HL-60/S4 (cell line): ENCODE data around the gene UQCRHL.

Experiments used
- in situ Hi-C: fragments of 300-500 bp; cut with MboI; formaldehyde crosslinking; loops from 2 replicates; pipeline ENCODE4 v1.14.3; 2022; ENCODE audit warnings: low sequenced_read_pairs

The UQCRHL gene

DNA sequence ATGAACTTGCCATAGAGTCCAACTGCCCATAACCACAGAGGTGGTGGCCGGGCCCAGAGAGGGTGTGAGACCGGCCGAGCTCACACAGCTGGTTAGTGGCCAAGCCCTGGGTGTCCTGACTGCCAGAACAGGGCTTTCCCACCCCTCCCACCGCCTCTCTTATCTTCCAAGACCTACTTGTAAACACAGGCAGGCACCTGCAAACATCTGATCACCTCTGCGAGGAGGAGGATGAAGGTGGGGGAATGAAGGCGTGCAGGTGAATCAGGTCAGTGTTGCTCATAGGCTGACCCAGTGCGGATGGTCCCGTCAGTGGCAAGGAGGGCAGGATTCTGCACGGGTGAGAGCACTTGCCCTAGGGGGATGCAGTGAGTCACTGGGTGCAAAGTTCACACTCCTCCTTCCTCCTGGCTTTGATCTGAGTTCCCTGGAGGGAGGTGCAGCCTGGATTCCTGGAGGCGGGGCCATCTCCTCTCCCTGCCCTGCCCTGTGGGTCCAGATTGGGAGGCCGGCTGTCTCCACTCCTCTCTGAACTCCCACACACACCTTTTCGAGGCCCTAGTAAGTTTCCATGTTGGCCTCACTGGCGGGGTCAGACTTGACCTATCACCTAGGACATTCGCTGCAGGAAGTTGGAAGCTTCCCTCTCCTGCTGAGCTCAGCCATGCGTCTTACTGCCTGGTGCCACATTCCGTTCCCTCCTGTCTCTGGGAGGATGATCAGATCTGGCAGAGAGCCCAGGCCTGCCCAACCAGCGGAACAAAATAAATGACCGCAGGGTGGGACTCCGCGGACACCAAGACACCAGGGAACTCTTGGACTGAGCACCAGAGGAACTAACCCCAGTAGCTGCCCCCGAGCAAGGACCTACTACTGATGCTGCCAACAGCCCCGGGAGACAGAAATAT, 7.3 kb downstream of the UQCRHL start:
- in situ Hi-C loops: loop anchor here (25.0 kb wide), 2 partner anchors 187 to 387 kb away; partner anchors contain the start of gene ZBTB17

GRCh38 chr1:15799004-15799867, 8.2 kb downstream of the UQCRHL start:
- in situ Hi-C loops: no loop called here

DNA sequence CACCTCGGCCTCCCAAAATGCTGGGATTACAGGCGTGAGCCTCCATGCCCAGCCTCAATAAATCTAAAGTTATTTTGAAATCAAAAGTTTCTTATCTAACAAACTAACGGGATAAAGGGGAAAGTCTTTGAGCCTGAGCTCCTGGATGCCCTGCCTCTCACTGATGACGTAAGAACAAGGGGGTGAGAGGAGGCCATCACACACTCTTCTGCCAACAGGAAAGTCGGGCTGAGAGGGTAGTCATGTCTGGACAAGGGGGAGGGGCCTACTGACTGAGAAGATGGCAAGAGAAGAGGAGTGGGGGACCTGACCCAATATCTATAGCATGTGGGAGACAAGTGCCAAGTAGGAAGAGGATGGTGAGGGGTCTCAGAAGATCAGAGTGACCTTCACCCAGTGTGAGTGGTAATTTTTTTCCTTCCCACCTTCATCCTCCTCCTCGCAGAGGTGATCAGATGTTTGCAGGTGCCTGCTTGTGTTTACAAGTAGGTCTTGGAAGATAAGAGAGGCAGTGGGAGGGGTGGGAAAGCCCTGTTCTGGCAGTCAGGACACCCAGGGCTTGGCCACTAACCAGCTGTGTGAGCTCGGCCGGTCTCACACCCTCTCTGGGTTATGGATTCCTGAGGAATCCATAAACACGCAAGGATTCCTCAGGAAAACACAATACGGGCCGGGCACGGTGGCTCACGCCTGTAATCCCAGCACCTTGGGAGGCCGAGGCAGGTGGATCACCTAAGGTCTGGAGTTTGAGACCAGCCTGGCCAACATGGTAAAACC, 9.6 kb downstream of the UQCRHL start:
- in situ Hi-C loops: no loop called here

DNA sequence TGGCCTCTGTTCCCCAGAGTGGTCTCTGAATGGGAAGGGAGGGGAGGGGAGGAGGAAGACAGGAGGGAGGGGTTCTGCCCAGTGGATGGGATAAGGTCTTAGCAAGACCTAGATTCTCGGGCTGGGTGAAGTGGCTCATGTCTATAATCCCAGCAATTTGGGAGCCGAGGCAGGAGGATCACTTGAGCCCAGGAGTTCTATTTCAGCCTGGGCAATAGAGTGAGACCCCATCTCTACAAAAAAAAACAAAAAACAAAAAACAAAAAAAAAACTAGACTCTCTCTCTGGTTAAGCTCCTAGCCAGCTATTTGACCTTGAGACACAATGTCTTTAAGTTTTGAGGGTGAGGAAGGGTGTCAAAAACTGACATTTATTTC, 11.4 kb downstream of the UQCRHL start:
- in situ Hi-C loops: no loop called here

DNA sequence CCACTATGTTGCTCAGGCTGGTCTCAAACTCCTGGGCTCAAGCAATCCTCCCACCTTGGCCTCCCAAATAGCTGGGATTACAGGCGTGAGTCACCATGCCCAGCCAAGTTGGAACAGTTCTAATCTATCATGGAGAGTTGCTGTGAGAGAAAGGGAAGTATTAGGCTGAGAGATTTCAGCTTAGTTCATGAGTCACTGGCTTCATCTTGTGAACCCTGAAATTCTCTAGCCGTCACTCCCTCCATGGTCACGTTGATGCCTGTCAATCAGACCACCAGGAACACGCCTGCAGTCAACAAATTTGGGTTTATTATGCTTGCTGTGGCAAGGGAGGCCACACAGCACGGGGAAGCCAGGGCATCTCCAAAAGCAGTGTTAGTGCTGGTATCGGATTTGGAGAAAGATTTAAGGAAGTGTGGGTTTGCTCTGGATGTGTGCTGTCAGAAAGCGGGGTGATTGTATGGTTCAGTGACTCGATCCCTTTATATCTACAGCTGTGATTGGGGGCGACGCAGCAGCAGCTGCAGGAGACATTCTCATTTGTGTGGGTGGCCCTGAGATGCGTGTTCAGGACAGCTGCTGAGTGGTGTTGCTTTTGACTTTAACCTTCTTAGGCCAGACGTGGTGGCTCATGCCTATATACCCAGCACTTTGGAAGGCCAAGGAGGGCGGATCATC, 18.7 kb downstream of the UQCRHL start:
- in situ Hi-C loops: no loop called here

DNA sequence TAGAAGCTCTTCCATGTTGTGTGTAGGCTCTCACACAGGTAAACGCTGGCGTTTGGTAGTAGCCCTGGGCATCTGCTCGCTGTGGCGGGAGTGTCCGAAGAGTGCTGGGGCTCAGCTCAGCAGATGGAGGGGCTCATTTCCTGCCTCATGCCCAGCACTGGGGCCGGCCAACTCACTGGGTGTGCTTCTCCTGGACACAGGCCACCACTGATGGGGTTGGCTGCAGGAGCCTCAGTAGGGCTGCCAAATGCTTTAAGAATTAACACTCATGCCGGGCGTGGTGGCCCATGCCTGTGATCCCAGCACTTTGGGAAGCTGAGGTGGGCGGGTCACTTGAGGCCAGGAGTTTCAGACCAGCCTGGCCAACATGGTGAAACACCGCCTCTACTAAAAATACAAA, 20.9 kb downstream of the UQCRHL start:
- in situ Hi-C loops: no loop called here

- in situ Hi-C loops: no loop called here
Measured at GRCh38 chr1:15785683-15786082, 21.8 kb downstream of the UQCRHL start.

GRCh38 chr1:15777909-15778707, 29.3 kb downstream of the UQCRHL start:
- in situ Hi-C loops: no loop called here

DNA sequence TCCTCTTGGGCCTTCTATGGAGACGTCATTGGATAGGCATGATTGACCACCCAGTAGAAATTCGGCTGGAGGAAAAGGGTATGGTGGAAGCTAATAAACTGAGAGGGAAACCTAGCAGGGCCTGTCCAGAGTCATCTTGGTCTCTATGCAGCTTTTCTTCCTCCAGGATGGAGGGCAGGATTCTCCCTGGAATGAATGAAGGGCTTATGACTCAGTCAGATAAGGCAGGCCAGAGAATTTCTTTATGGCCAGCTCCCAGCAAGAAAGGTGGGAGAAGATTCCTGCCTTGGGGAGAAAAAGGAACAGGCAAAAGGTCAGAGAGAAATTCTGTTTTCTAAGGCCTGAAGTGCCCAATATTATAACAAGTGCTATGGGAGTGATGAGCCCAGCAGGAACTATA, 31.7 kb downstream of the UQCRHL start:
- in situ Hi-C loops: no loop called here

DNA sequence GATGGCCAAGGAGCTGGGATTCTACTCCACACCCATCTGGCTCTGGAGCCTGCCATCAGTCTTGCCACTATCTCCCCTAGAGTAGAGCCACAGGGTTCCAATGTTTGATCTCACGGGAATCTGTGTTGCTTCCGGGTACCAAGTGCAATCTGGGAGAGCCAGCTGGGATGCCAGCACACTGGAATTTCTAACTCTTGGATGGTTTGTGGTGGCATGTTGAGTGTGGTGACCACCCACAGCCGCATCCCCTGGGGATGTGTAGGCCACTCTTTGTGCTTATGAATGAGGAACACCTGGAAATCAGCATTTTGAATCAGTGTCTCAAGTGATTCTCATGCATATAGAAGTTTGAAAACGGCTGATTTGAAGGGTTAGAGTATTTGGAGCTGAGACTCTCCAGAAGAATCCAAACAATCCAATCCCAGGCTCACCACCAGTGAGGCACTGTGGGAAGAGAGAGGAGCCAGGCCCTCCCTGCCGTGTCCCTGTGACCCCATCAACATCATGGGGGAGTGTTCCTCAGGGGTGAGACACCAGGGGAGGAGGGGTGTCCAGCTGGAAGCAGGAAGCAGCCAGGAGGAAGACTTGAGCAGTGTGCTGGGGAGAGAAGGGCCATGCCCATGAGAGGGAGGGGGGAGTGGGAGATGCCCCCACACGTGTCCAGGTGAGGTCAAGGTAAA, 35.5 kb downstream of the UQCRHL start:
- in situ Hi-C loops: no loop called here

DNA sequence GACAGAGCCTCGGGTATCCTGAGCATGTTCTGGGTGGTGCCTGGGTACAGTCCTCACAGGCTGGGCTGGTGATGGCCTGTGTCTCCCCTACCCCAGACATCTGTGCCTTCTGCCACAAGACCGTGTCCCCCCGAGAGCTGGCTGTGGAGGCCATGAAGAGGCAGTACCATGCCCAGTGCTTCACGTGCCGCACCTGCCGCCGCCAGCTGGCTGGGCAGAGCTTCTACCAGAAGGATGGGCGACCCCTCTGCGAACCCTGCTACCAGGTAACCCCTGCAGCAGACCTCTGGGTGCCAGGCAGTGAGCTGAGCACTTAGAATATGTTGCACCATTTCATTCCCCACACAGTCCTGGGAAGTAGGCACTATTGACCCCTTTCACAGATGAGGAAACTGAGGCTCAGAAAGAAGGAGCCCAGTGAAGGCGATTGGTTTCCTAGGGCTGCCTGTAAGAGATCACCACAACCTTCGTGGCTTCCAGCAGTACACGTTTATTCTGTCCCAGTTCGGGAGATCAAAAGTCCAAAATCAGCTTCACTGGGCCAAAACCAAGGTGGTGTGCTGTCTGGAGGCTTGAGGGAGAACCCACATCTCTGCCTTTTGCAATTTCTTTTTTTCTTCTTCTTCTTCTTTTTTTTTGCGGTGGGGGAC, 37.0 kb downstream of the UQCRHL start:
- in situ Hi-C loops: no loop called here

GRCh38 chr1:15768388-15768787, 39.1 kb downstream of the UQCRHL start:
- in situ Hi-C loops: no loop called here

DNA sequence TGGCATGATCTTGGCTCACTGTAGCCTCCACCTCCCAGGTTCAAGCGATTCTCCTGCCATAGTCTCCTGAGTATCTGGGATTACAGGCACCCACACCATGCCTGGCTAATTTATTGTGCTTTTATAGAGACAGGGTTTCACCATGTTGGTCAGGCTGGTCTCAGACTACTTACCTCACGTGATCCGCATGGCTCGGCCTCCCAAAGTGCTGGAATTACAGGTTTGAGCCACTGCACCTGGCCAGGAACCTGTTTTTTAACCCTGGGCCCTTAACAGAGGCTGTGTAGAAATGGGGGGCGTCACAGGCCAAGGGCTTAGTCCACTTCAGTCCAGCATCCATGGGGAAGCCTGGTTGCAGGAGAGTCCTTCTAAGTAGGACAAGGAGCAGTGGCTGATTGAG, 39.5 kb downstream of the UQCRHL start:
- in situ Hi-C loops: no loop called here

- in situ Hi-C loops: no loop called here
Measured at GRCh38 chr1:15765495-15766194, 41.8 kb downstream of the UQCRHL start.

GRCh38 chr1:15764890-15765289, 42.6 kb downstream of the UQCRHL start:
- in situ Hi-C loops: no loop called here

DNA sequence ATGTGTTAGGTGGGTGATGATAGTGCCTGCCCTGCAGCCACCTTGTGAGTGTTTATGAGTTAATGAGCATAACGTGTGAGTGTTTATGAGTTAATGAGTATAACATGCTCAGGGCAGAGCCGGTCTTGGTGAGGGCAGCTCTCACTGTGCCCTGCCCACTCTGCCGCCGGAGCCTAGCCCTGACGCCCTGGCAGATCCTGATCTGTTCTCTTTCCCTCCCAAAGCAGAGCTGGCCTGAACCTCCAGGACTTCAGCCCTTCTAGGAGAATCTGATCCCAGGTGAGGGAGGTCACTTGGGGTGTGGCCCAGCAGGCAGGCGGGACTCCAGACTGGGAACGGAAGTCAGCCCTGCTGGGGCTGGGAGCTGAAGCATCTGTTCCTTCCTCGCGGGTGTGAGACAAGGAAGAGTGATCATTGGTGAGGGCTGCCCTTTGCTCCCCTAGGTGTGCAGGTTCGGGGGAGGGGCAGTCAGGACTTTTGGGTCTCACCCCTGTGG, 43.1 kb downstream of the UQCRHL start:
- in situ Hi-C loops: no loop called here

GRCh38 chr1:15762546-15762945, 44.9 kb downstream of the UQCRHL start:
- in situ Hi-C loops: no loop called here
